ENCODE data around the gene TM4SF5.

TM4SF5 gene

DNA sequence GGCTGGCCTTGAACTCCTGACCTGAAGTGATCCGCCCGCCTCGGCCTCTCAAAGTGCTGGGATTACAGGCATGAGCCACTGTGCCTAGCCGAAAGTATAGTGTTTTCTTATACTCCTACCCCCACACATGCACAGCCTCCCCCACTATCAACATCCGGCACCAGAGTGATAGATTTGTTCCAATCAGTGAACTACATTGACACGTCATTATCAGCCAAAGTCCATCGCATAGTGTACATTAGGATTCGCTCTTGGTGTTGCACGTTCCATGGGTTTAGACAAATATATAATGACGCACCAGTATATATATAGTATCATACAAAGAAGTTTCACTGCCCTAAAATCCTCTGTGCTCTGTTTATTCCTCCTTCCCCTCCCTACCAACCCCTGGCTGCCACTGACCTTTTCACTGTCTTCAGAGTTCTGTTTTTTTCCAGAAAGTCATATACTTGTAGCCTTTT is 11.9 kb upstream of the TM4SF5 start:
- TF ChIP-seq, protein P1, sequence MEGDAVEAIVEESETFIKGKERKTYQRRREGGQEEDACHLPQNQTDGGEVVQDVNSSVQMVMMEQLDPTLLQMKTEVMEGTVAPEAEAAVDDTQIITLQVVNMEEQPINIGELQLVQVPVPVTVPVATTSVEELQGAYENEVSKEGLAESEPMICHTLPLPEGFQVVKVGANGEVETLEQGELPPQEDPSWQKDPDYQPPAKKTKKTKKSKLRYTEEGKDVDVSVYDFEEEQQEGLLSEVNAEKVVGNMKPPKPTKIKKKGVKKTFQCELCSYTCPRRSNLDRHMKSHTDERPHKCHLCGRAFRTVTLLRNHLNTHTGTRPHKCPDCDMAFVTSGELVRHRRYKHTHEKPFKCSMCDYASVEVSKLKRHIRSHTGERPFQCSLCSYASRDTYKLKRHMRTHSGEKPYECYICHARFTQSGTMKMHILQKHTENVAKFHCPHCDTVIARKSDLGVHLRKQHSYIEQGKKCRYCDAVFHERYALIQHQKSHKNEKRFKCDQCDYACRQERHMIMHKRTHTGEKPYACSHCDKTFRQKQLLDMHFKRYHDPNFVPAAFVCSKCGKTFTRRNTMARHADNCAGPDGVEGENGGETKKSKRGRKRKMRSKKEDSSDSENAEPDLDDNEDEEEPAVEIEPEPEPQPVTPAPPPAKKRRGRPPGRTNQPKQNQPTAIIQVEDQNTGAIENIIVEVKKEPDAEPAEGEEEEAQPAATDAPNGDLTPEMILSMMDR (IDR thresholded peaks at IDR 0.05; ENCODE audit: low read depth, low read length, missing control alignments) = no peak
- no peak for DNase-seq (ENCODE audit: extremely low read depth, low read depth)
- H3K4me3 ChIP-seq (replicated peaks; ENCODE audit: low read depth, low read length) = no peak overlapping the region

DNA sequence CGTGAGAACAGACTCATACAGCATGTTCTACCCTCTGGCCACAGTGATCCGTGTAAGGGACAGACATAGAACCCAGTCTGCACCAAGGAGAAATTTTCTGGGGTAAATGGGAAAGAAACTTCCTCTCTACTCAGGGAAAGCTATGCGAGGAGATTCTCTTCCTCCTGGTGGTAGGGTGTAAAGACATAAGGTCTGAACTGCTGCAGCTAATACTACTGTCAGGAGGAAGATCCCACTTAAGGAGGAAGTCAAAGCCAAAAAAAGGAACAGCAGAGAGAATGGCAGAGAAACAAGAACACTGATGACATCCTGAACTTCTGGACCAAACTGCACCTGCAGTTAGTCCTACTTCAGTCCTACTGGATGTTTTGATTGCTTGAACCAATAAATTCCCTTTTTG is 7.1 kb upstream of the TM4SF5 start:
- H3K4me3 ChIP-seq (replicated peaks; ENCODE audit: low read depth, low read length) = no peak overlapping the region
- no peak for DNase-seq (ENCODE audit: extremely low read depth, low read depth)
- TF ChIP-seq, protein P1 (IDR thresholded peaks at IDR 0.05; ENCODE audit: low read depth, low read length, missing control alignments) = no peak

DNA sequence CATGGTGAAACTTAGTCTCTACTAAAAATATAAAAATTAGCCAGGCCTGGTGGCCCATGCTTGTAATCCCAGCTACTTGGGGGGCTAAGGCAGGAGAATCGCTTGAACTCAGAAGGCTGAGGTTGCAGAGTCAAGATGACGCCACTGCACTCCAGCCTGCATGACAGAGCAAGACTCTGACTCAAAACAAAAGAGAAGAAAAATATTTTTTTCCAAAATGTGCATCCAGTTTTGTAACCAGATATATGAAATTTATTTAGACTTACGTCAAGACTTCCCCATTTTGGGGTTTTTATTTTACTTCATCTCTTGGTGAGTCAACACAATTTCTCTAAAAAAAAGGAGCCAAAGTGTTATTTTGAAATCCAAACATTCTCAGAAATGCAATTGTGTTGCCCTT is 5.5 kb upstream of the TM4SF5 start:
- no peak overlapping the region for H3K4me3 ChIP-seq (replicated peaks; ENCODE audit: low read depth, low read length)
- TF ChIP-seq, protein P1 (IDR thresholded peaks at IDR 0.05; ENCODE audit: low read depth, low read length, missing control alignments) = no peak
- no peak for DNase-seq (ENCODE audit: extremely low read depth, low read depth)

DNA sequence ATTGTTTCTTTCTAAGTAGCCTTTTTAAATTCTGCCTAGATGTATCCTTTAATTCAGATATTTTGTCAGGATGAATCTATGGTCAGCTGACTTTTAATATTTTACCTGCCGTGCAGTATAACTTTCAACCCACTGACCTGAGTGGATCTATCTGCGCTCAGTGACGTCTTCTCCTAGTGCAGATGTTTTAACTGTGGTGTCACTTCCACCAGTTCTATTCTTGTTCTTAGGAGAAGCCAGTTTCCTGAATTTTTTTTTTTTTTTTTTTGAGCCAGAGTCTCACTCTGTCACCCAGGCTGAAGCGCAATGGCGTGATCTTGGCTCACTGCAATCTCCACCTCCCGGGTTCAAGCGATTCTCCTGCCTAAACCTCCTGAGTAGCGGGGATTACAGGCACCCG is 5.0 kb upstream of the TM4SF5 start:
- DNase-seq (ENCODE audit: extremely low read depth, low read depth) = no peak
- H3K4me3 ChIP-seq (replicated peaks; ENCODE audit: low read depth, low read length) = no peak overlapping the region
- TF ChIP-seq, protein P1 (IDR thresholded peaks at IDR 0.05; ENCODE audit: low read depth, low read length, missing control alignments) = no peak

DNA sequence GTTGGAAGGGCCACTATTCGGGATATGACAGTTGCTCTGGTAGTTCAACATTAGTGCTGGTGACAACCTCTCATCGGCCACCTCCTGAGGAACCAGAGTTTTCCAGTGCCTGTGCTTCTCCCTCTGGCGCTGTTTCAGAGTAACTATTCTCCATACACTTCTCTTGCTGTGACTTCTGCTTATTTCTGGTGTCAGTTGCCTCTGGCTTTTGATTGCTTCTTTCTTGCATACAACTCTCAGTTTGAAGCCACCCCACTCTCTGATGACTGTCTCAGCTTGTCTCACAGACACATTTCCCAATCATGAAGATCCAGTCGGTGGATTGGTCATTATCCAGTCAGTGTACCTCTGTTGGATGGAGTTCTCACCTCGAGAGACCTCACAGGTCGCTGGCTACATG is 3.4 kb upstream of the TM4SF5 start:
- no peak for DNase-seq (ENCODE audit: extremely low read depth, low read depth)
- no peak overlapping the region for H3K4me3 ChIP-seq (replicated peaks; ENCODE audit: low read depth, low read length)
- TF ChIP-seq, protein P1 (IDR thresholded peaks at IDR 0.05; ENCODE audit: low read depth, low read length, missing control alignments) = no peak

DNA sequence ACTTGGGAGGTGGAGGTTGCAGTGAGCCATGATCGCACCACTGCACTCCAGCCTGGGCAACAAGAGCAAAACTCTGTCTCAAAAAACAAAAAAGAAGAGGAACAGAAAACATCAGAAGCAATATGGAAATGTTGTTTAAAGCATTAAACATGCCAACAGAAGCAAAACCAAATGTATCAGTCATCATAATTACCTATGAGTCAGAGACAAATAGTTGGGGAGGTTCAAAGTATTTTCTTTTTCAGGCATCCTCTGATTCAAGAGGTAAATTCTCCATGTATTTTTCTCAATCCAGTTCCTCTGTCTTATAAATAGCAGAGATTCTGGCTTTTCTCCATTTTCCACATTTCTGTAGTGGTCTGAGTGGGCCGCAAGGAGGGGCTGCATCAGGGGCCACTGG is 2.1 kb upstream of the TM4SF5 start:
- TF ChIP-seq, protein P1 (IDR thresholded peaks at IDR 0.05; ENCODE audit: low read depth, low read length, missing control alignments) = no peak
- DNase-seq (ENCODE audit: extremely low read depth, low read depth) = no peak
- no peak overlapping the region for H3K4me3 ChIP-seq (replicated peaks; ENCODE audit: low read depth, low read length)

DNA sequence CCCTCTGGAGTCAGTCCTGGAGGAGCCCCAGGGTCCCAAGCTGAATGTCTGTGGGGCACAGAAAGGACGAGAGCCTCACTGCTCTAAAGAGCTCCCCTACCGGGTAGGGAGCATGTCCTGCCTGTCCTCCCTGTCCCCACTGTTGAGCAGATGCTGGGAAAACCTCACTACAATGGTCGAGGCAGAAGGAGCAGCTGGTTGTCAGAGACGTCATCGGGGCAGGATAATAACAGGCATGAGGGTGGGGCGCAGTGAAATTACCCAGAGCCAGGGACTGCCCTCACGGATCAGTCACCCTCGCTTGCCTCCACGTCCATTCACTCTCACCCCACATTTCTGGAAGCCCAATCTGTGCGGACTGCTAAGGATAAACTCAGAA is 538 bp downstream of the TM4SF5 start:
- DNase-seq (ENCODE audit: extremely low read depth, low read depth) = no peak
- TF ChIP-seq, protein P1 (IDR thresholded peaks at IDR 0.05; ENCODE audit: low read depth, low read length, missing control alignments) = no peak
- no peak overlapping the region for H3K4me3 ChIP-seq (replicated peaks; ENCODE audit: low read depth, low read length)
